ENCODE results near the gene FOXB2. TPM values are rescaled to one million over a fixed set of nuclear protein-coding genes. Genes with fewer than 3 reads are reported as not detected.
"Not testable (repeated sequence)": the region's sequence is repeated elsewhere in the genome, so short reads cannot be mapped to it uniquely, and the experiment has no call there.

FOXB2 gene
- total RNA-seq, 6 experiments from 2014 or later: not detected

DNA sequence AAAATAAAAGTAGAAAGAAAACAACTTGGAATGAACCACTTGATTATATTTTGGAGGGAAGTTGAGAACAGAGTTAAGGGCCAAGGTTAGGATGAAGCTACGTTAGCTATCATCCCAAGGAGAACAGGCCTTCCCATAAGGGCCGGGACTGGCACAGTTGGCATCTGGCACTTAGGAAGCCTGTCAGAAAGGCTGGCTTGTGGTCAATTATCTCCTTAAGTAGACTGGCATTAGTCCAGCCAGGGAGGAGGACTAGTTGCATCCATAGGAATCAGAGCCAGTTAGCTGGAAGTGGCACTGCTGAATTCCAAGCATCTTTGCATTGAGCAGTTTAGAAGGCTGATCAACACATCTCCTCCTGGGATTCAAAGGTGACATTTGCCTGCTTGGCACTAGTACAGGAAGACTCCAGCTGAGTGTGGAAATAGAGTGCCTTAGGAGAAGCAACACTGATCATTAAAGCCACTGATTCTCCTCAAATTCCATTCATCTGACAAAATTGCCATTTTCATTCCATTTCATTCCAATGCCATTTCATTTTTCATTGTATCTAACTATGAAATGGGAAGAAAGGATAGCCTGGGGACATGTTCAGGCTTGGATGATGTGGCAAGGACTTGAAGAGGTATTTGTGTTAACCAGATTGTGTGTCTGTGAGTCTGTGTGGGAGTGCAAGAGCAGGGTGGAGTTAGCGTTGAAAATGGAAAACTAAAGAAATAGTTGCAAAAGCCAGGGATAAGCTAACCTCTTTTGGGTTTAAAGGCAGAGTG lies 5.5 kb downstream of the FOXB2 start:
- Mint-ChIP-seq H3K27ac (no peak overlapping the region), H3K4me3 (no peak overlapping the region), H3K4me1 (ENCODE audit: low read depth) (no peaks in the 10 kb centered on the region; the same call in 1 of the 2 replicates), H3K27me3 (ENCODE audit: insufficient read depth) (peaks cover 30% of the 10 kb centered on the region), H3K36me3 (ENCODE audit: low read depth) (no peaks in the 10 kb centered on the region), H3K9me3 (no peaks in the 10 kb centered on the region)
- no peak for TF ChIP-seq CTCF (IDR thresholded peaks at IDR 0.05)
- peak; percentile 3 for DNase-seq

GRCh38 chr9:77028478-77028877 lies 9.0 kb downstream of the FOXB2 start:
- Mint-ChIP-seq H3K27ac (no peak overlapping the region), H3K4me3 (no peak overlapping the region), H3K27me3 (ENCODE audit: insufficient read depth) (peaks cover 11% of the 10 kb centered on the region), H3K4me1 (ENCODE audit: low read depth) (no peaks in the 10 kb centered on the region; the same call in 1 of the 2 replicates), H3K9me3 (no peaks in the 10 kb centered on the region), H3K36me3 (ENCODE audit: low read depth) (no peaks in the 10 kb centered on the region)
- TF ChIP-seq CTCF (IDR thresholded peaks at IDR 0.05): no peak
- no peak for DNase-seq

DNA sequence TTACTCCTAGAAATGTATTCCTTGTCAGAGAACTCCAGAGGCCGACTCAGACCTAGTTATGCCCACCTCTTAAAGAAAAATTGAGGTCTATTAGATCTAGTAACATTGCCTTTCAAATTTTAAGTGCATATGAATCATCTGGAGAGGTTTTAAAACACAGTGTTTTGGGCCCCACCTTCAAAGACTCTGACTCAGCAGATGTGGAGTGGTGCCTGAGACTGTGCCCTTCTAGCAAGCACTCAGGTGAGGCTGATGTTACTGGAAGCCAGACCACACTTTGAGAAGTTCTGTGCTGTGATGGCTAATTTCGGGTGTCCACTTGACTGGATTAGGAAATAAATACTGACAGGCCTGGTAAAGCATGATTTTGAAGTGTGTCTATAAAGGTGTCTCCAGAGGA lies 10.6 kb downstream of the FOXB2 start:
- Mint-ChIP-seq H3K27ac (no peak overlapping the region), H3K9me3 (no peaks in the 10 kb centered on the region), H3K4me1 (ENCODE audit: low read depth) (no peaks in the 10 kb centered on the region; the same call in 1 of the 2 replicates), H3K4me3 (no peak overlapping the region), H3K27me3 (ENCODE audit: insufficient read depth) (peaks cover 7% of the 10 kb centered on the region), H3K36me3 (ENCODE audit: low read depth) (no peaks in the 10 kb centered on the region)
- TF ChIP-seq CTCF (IDR thresholded peaks at IDR 0.05): no peak
- no peak for DNase-seq

GRCh38 chr9:77038281-77039036 lies 19.0 kb downstream of the FOXB2 start:
- H3K36me3 Mint-ChIP-seq (ENCODE audit: low read depth): no peaks in the 10 kb centered on the region
- peaks cover 3% of the 10 kb centered on the region; the same call in 1 of the 2 replicates for H3K27me3 Mint-ChIP-seq (ENCODE audit: insufficient read depth)
- no peak overlapping the region for H3K27ac Mint-ChIP-seq
- no peak for TF ChIP-seq CTCF (IDR thresholded peaks at IDR 0.05)
- H3K9me3 Mint-ChIP-seq: no peaks in the 10 kb centered on the region
- no peaks in the 10 kb centered on the region for H3K4me1 Mint-ChIP-seq (ENCODE audit: low read depth)
- no peak overlapping the region for H3K4me3 Mint-ChIP-seq
- no peak for DNase-seq

- no peaks in the 10 kb centered on the region for H3K4me1 Mint-ChIP-seq (ENCODE audit: low read depth)
- H3K27me3 Mint-ChIP-seq (ENCODE audit: insufficient read depth): peaks cover 4% of the 10 kb centered on the region; the same call in 1 of the 2 replicates
- DNase-seq: no peak
- no peak overlapping the region for H3K4me3 Mint-ChIP-seq
- no peak overlapping the region for H3K27ac Mint-ChIP-seq
- no peaks in the 10 kb centered on the region for H3K9me3 Mint-ChIP-seq
- TF ChIP-seq CTCF (IDR thresholded peaks at IDR 0.05): no peak
- H3K36me3 Mint-ChIP-seq (ENCODE audit: low read depth): no peaks in the 10 kb centered on the region
Observed at GRCh38 chr9:77040340-77040739, 20.9 kb downstream of the FOXB2 start.

GRCh38 chr9:77043743-77044142 lies 24.3 kb downstream of the FOXB2 start:
- not testable (repeated sequence) for H3K27ac Mint-ChIP-seq; H3K4me1 Mint-ChIP-seq (ENCODE audit: low read depth); H3K9me3 Mint-ChIP-seq; DNase-seq; H3K4me3 Mint-ChIP-seq; H3K36me3 Mint-ChIP-seq (ENCODE audit: low read depth)
- H3K27me3 Mint-ChIP-seq (ENCODE audit: insufficient read depth): peaks cover 16% of the 10 kb centered on the region

- DNase-seq; H3K27ac Mint-ChIP-seq; H3K9me3 Mint-ChIP-seq; H3K4me3 Mint-ChIP-seq; H3K36me3 Mint-ChIP-seq (ENCODE audit: low read depth); H3K4me1 Mint-ChIP-seq (ENCODE audit: low read depth): not testable (repeated sequence)
- peaks cover 20% of the 10 kb centered on the region for H3K27me3 Mint-ChIP-seq (ENCODE audit: insufficient read depth)
Observed at GRCh38 chr9:77060681-77061080, 41.2 kb downstream of the FOXB2 start.

Data from HFFc6 (cell line).